ENCODE results near the gene CAMK2N2. TPM values are rescaled to one million over a fixed set of nuclear protein-coding genes. Genes with fewer than 3 reads are reported as not detected.

Gene CAMK2N2
- total RNA-seq, 1 donor from 2014 or later, result not detected

DNA sequence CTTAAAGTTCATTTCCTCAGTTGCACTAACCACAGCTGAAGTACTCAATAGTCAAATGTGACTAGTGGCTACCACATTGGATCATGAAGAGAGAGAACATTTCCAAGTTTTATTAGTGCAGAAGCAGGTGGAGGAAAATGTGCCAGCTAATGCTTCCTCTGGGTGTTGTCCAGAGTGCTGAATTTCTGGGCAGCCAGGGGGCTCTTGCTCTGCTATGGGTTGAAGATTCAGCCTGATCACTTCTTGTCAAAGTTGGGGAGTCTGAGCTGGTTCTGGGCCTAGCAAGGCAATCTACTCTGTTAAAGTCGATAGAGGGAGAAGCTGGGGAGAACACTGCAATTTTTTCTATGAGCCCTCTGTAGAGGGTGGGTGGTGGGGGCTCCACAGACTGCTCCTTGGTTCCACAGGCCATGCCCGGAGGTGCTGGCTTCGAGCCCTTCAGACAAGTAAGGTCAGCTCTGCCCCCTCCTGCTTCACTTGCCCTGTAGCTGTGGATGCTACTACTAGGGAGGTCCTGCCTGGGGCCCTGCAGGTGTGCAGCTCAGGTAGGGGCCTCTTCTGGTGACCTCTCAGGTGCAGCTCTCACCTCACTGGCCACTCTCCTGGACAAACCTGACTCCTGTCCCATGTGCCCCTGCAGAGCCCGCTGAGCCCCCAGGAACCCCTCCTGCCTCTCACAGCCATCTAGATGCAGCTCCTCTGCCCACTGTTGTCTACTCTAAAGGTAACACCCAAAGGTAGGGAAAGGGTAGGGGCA lies 20.8 kb downstream of the CAMK2N2 start:
- DNase-seq (ENCODE audit: low read depth in 2 of 2), result peak; percentile 41 to 54

DNA sequence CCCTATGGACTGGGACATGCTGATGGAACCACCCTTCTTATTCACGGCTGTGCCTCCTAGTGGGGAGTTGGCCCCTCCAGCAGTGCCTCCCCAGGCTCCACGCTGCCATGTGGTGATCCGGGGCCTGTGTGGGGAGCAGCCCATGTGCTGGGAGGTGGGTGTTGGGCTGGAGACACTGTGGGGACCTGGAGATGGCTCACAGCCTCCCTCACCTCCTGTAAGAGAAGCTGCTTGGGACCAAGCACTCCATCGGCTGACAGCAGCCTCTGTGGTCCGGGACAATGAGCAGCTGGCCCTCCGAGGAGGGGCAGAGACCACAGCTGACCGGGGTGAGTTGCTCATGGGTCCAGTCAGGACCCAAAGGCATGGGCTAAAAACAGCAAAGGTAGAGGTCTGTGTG lies 21.6 kb downstream of the CAMK2N2 start:
- DNase-seq (ENCODE audit: low read depth in 2 of 2), result no peak

DNA sequence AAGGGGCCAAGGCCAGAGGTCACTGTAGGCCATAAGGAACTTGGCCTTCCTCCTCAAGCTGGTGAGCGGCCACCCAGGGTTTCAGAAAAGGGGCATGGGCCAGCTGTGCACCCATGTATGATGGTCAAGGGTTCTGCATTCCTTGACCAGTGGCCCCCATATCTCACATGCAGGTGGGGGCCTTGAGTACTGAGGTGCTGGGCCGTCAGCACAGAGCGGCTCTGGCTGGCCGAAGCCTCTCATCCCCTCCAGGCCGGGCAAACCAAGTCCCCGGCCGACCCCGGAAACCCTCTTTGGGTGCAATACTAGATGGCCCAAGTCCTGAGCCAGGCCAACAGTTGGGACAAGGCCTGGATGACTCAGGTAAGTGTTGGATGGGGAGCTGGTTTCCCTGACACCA lies 22.1 kb downstream of the CAMK2N2 start:
- DNase-seq (ENCODE audit: low read depth in 2 of 2), result no peak

DNA sequence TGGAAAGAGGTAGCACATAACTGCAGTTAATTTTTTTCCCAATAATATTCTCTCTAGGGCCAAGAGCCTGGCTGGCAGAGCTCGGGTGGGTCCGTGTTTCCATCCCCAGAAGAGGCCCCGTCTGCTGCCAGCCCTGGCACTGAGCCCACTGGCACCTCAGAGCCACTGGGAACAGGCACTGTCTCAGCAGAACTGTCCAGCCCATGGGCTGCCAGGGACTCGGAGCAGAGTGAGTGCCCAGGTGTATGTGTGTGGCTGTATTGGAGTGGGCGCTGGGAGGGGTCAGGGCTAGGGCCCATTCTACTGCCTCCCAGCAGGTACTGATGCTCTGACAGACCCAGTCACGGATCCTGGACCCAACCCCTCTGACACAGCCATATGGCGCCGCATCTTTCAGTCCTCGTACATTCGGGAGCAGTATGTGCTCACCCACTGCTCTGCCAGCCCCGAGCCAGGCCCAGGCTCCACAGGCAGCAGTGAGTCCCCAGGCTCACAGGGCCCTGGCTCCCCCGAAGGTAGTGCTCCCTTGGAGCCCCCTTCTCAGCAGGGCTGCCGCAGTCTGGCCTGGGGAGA lies 23.0 kb downstream of the CAMK2N2 start:
- DNase-seq (ENCODE audit: low read depth in 2 of 2), result no peak

DNA sequence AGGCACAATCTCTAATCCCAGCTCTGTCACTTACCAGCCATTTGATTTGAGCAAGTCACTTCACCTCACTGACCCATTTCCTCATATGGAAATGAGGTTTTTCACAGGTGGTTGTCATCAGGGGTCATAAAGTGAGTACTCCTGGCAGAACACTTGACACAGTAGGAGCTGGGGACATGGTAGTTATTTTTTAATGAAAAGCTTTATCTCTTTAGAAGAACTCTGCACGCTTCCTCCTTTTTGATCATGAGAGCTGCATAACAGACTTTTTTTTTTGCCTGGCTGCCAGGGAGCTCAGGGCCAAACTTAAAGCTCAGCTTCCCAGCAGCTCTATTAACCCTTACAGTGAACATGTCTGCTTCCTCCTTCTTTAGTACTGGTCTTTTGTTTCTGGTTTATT lies 23.5 kb downstream of the CAMK2N2 start:
- DNase-seq (ENCODE audit: low read depth in 2 of 2), result no peak

DNA sequence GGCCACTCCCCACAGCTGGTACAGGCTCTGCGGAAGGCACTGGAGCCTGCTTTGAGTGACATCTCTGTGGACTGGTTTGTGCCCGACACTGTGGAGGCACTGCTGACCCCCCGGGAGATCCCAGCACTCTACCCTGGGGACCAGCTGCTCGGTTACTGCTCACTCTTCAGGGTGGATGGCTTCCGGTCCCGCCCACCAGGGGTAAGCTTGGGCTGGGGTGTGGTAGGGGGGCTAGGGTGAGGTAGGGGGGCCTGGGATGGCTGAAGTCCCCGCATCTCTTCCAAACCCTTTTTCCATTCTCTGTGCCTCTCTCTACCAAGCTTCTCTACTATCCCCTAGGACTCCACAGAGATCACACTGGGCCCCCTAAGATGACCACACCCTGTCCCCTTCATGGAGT lies 24.1 kb downstream of the CAMK2N2 start:
- DNase-seq (ENCODE audit: low read depth in 2 of 2), result no peak

DNA sequence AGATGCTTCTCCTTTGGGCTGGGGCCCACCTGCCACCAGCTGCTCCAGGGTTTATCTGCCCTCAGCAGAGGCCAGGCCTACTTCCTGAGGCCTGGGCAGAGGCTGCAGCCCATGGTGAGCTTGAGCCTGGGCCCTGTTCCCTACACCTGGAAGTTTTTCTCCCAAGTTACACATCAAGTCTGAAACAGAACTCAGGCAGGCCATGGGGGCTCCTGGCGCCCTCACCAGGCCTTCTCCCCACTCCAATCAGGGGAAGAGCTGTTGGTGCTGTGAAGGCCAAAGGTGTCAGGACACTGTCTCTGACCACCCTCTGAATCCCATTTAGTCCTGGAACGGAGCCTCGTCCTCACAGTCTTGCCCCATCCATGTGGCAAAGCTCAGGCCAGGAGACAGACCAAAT lies 24.7 kb downstream of the CAMK2N2 start:
- no peak for DNase-seq (ENCODE audit: low read depth in 2 of 2)

DNA sequence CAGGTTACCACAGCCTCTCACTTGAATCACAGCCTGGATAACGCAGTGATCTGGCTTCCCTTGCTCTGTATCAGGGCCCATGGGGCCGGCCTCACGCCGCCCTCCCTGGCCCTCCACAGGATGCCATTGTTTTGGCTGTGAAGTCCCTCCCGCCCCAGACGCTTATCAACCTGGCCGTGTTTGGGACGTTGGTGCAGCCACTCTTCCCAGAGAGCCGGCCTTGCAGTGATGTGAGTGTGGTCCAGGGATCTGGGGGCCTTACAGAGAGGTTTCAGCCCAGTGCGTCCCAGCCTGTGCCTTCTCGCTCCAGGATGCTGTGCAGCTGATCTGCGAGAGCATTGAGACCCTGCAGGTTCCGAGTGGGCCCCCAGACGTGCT lies 25.3 kb downstream of the CAMK2N2 start:
- DNase-seq (ENCODE audit: low read depth in 2 of 2), result no peak

DNA sequence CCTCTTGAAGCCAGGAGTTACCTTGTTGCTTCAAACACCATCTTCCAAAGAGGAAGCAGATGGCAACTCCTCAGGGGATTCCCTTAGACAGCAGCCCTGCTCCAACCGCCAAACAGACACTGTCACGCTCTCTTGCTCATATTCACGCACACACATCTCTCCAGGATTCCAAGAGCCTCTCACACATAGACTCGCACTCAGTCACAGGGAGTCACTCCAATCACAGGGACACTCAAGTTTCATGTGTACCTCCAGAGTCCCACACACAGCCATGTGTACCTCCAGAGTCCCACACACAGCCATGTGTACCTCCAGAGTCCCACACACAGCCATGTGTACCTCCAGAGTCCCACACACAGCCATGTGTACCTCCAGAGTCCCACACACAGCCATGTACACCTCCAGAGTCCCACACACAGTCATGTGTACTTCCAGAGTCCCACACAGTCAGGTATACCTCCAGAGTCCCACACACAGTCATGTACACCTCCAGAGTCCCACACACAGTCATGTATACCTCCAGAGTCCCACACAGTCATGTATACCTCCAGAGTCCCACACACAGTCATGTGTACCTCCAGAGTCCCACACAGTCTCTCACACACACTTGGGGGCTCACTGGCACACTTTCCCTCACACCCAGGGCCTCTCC lies 25.8 kb downstream of the CAMK2N2 start:
- no peak for DNase-seq (ENCODE audit: low read depth in 2 of 2)

DNA sequence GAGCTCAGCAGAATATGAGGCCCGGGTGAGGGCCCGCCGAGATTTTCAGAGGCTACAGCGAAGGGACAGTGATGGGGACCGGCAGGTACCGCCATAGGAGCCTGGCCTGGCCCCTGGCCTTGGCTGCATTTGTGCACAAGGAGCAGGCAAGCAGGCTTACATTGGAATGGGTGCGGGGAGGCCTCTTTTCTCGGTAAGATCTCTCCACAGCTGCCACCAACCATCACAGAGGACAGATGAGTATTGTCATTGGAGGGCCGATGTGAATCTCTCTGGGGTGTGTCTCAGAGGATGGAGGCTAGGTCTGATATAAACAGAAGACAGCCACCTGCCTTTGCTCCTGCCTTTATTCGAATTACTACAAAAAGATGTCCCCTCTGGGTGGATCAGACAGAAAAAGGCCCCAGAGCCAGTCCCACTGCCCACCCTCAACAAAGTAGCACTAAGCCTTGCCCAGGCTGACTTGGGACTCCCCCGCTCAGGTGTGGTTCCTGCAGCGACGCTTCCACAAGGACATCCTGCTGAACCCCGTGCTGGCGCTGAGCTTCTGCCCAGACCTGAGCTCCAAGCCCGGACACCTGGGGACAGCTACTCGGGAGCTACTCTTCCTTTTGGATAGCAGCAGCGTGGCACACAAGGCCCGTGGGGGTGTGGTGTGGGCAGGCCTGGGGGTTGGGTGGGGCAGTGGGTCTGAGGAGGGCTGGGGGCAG lies 26.5 kb downstream of the CAMK2N2 start:
- no peak for DNase-seq (ENCODE audit: low read depth in 2 of 2)

DNA sequence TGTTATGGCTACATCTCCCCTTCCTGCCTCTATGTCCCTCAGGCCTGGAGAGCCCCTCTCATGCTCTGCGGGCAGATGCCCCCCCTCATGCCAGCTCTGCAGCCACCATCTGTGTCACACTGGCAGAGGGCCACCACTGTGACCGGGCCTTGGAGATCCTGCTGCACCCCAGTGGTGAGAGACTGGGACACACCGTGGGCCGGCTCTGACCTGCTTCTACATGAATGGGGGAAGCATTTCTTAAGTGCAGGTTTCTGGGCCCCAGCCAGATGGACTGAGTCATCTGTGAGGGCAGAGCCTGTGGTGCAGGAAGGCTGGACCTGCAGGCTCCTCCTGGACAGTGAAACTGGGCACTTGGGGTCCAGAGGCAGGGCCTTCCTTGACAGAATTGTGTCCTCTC lies 27.1 kb downstream of the CAMK2N2 start:
- DNase-seq (ENCODE audit: low read depth in 2 of 2), result peak in 1 of 2 donors; percentile 76

DNA sequence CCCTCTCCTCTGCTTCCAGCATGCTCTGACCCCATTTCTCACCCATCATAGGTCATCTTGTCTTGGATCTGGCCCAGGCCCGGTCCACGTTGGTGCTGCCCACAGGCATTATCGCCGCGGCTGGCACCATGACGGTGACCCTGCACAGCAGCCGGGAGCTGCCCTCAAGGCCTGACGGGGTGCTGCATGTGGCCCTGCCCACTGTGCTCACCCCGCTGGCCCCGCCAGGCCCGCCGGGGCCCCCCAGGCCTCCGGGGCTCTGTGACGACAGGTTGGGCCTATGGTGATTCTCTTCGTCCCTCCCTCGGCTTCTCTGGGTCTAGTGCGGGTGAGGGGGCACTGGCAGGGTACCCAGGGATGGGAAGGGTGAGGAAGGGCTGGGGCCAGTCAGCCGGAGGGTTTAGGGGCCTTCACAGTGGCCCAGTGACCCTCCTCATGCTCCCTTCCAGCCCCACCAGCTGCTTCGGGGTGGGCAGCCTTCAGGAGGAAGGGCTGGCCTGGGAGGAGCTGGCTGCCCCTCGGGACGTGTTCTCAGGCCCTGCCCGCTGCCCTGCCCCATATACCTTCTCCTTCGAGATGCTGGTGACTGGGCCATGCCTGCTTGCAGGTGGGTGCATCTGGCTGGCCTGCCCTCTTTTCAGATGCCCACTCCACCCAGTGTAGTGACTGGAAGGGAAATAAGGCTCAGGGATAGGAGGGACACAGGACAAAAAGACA lies 28.1 kb downstream of the CAMK2N2 start:
- no peak for DNase-seq (ENCODE audit: low read depth in 2 of 2)

DNA sequence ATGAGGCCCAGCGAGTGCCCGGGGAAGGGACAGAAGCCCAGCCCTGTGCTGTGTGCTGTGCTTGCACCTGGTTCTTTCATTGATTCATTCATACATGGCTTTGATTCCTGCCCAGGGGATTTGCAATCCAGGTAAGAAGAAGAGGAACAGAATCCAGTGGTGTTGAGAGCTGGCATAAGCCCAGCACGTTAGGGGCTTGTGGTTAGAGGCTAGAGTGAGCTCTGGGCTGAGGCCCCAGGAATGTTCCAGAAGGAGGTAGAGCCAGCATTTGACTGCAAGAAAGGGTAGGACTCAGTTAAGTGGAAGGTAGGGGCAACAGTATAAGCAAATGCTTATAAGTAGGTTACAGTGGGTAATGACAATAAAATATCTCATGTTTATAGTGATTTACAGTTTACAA lies 29.7 kb downstream of the CAMK2N2 start:
- no peak for DNase-seq (ENCODE audit: low read depth in 2 of 2)

DNA sequence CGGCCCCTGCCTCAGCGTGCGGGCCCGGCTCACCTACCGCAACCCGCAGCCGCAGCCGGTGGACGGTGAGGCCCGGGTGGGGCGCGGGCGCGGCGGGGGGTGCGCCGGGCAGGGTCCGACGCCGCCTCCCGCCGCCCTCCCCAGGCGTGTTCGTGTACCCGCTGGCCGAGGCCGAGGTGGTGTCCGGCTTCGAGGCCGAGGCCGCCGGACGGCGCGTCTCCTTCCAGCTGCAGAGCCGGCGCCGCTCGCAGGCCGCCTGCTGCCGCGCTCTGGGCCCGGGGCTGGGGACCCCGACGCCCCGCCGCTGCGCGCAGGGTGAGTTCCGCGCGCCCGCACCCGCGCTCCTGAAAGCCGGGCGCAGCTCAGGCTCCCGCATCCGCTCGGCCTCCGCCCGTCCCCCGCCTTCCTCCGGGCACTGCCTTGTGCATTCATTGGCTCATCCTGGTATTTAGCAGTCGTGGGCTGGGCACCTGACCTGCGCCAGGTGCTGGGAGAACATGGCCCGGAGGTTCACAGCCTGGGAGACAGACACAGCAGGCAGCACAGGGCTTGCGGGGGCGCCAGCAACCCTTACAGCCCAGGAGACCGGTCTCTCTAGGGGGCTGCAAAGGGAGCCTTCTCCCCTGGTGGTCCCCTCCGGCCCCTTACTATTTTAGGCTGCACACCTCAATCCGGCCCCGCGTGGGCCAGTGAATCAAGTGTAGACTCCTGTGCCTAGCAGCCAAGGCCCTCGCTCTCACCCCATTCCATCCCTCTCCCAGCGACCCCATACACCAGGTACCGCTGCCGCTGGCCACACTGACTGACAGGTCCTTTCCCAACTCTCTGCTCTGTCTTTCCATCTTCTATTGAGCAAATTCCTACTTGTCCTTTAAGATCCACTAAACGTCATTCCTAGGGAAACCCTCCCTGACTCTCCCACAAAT lies 30.5 kb downstream of the CAMK2N2 start:
- no peak for DNase-seq (ENCODE audit: low read depth in 2 of 2)

DNA sequence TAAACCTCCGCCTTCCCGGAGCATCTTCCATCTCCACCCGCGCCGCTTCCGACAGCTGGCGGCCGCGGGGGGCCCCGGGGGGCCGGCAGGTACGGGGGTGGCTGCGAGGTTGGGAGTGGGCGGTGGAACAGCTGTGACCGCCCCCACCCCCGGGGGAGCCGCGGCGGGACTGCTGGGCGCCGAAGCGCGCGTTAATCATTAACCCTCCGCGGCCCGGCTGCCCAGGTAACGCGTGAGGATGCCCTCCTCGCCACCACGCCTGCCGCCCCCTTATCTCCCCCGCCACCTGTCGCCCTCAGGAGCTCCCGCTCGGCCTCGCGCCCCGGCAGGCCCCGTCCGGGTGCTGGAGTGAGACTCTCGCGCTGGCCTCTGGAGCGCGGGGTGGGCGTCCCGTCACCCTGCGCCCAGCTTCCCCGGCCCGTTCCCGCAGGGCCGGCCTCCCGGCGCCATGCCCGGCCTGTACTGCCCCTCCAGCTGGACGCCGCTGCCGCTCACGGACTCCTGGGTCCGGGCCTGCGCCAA lies 31.2 kb downstream of the CAMK2N2 start:
- DNase-seq (ENCODE audit: low read depth in 2 of 2), result no peak

DNA sequence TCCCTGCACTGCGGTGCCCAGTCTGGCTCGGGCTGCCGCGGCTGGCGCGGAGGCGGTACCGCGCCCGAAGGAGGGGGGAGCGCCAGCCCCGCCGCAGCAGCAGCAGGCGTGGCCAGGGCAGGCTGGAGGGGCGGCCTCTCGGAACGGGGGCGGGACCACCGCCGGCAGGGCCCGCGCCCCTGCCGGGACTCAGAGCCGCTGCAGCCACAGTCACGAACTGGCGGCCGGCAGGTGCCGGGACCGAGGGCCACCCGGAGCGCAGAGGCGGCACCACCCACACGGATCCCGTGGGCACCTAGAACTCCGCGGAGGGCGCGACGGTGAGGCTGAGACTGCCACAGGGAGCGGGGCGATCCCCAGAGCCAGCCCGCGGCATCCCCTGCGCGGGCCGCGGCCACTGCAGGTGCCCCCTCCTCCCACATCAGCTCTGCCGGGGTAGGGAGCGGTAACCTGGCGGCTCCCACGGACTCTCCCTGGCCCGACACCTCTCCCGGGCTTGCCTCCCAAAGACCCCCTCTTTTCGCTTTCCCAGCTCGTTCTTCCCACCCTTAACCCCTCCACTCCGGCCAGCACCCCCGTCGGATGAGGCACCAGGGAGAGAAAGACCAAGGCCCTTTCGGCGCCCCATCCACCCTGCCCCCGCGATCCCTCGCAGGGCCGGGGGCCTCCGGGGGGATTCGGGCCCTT lies 31.8 kb downstream of the CAMK2N2 start, which contains the start of gene VWA5B2:
VWA5B2 (plus strand) TSS at position 192 of the 687 bp plus-strand sequence. CDS start 944 bp downstream, outside the sequence.
- peak; percentile 40 to 74 for DNase-seq (ENCODE audit: low read depth in 2 of 2)

DNA sequence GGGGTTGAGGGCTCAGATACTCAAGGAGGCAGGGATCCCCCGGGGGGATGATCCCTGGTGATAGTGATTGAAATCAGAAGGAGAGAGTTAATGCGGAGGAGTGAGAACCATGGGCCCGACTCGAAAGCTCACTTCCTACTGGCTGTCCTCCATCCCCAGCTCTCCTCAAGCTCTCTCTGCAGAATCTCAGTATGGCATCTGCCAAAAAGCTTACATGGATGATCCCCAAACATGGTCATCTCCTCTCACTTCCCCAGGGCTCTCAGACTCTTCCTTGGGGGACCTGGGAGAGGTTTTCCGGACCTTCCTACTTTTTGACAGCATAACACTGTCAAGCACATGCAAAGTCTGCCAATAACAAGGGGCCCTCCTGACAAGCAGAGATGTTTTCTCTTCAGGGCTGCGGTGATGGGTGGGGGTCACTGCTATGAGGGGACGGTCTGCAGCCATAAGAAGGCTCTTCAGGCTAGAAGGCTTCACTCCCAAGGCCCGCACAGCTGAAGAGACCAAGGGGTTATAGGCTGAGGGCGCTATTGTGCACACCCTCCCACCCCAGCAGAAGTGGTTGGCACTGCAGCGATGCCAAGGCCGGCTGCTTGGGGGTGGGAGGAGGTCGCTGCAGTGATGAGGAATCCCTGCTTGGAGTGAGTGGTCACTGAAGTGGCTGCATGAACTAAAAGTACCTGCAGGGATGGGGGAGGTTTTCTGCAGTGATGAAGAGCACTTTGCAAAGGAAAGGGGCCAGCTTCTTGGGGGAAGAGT lies 32.8 kb downstream of the CAMK2N2 start:
- no peak for DNase-seq (ENCODE audit: low read depth in 2 of 2)

DNA sequence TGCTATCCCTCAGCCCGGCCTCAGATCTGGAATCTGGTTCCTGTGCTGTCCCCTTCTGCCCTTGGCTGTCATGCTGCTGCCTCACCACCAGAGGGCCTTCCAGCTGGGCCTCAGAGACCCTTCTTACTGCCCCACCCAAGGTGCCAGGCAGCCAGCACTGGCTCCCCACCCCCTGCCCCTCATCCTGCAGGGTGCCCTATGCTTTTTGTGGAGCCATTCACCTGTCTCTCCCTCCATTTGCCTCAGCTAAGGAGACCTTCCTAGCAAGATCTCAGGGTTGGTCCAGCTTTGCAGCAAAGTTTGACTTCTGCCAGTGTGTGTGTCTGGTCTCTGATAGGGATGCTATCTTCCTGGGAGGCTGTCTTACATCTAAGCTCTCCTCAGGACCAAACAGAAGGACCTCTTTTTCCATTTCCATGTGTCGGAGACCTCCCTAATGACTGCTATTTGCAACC lies 33.8 kb downstream of the CAMK2N2 start:
- DNase-seq (ENCODE audit: low read depth in 2 of 2), result peak; percentile 28 to 53

DNA sequence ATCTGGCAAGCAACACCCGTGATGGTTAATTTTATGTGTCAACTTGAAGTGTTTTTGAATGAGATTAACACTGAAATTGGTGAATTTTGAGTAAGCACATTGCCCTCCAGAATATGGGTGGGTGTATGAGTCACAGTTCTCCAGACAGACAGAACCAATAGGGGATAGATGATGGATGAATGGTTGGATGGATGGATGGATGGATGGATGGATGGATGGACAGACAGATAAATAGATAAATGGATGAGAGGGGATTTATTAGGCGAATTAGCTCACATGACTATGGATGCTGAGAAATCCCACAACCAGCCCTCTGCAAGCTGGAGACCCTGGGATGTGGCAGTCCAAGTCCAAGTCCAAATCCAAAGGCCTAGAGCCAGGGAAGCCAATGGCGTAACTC lies 37.4 kb downstream of the CAMK2N2 start:
- no peak for DNase-seq (ENCODE audit: low read depth in 2 of 2)
